ENCODE results near the gene HHEX. TPM values are rescaled to one million over a fixed set of nuclear protein-coding genes. Genes with fewer than 3 reads are reported as not detected.

The HHEX gene
- polyA plus RNA-seq, 5 donors = 23.9 to 42.3 (median 37.5) TPM

- no peak for DNase-seq
Observed at GRCh38 chr10:92692080-92692671, 2.4 kb downstream of the HHEX start.

GRCh38 chr10:92692697-92693533 is 3.2 kb downstream of the HHEX start:
- no peak for DNase-seq

- no peak for DNase-seq
Observed at GRCh38 chr10:92693534-92693893, 3.8 kb downstream of the HHEX start.

- DNase-seq = no peak
Observed at GRCh38 chr10:92695679-92696605, 6.2 kb downstream of the HHEX start.

- DNase-seq = no peak
Observed at GRCh38 chr10:92696606-92697383, 7.0 kb downstream of the HHEX start.

GRCh38 chr10:92697663-92698511 is 8.1 kb downstream of the HHEX start:
- DNase-seq = no peak

GRCh38 chr10:92699193-92699517 is 9.4 kb downstream of the HHEX start:
- no peak for DNase-seq

GRCh38 chr10:92699518-92700381 is 10.0 kb downstream of the HHEX start:
- DNase-seq = peak; percentile 48 to 53

GRCh38 chr10:92702301-92702916 is 12.7 kb downstream of the HHEX start:
- no peak for DNase-seq

GRCh38 chr10:92712016-92712889 is 22.5 kb downstream of the HHEX start:
- no peak for DNase-seq

GRCh38 chr10:92714152-92714845 is 24.5 kb downstream of the HHEX start:
- DNase-seq = no peak

GRCh38 chr10:92714872-92715271 is 25.1 kb downstream of the HHEX start:
- DNase-seq = no peak

- no peak for DNase-seq
Observed at GRCh38 chr10:92719991-92720830, 30.5 kb downstream of the HHEX start.

GRCh38 chr10:92720831-92721165 is 31.0 kb downstream of the HHEX start:
- no peak for DNase-seq

- DNase-seq = no peak
Observed at GRCh38 chr10:92722349-92722748, 32.6 kb downstream of the HHEX start.

GRCh38 chr10:92727141-92727540 is 37.4 kb downstream of the HHEX start:
- DNase-seq = no peak

- DNase-seq = no peak
Observed at GRCh38 chr10:92727550-92727949, 37.8 kb downstream of the HHEX start.
